Stomach (tissue), 4 donors: ENCODE data around the gene ARHGAP24.
A peak's percentile ranks its signal among the peaks of the same experiment; 100 is the strongest.

Experiments used
- EP300 ChIP-seq: sonication (generic); formaldehyde crosslinking; IDR thresholded peaks from one replicate; pipeline ENCODE4 v1.6.1; 2017; ENCODE audit warnings: antibody characterized with exemption
- POLR2A ChIP-seq, 4 donors: fragments of 450-650 bp; IDR thresholded peaks; one replicate each; pipeline ENCODE4 v1.6.1; 2016; ENCODE audit warnings: antibody characterized with exemption in 4 of 4, control low read depth in 2 of 4, mild to moderate bottlenecking in 1 of 4, moderate library complexity in 1 of 4
- POLR2AphosphoS5 ChIP-seq, 3 donors: sonication (generic); formaldehyde crosslinking; IDR thresholded peaks; one replicate each; pipeline ENCODE4 v1.6.1; 2016; ENCODE audit warnings: antibody characterized with exemption in 3 of 3
- TF ChIP-seq, protein P1 (sequence below), 7 experiments: fragments of 450-650 bp in 4 of 7; fragments of 200-600 bp in 3 of 7; sonication (generic) in 3 of 7; IDR thresholded peaks; one replicate each; pipeline ENCODE4 v1.5.1; 2016 to 2019; ENCODE audit warnings: antibody characterized with exemption in 7 of 7, control low read depth in 2 of 7, mild to moderate bottlenecking in 1 of 7

DNA sequence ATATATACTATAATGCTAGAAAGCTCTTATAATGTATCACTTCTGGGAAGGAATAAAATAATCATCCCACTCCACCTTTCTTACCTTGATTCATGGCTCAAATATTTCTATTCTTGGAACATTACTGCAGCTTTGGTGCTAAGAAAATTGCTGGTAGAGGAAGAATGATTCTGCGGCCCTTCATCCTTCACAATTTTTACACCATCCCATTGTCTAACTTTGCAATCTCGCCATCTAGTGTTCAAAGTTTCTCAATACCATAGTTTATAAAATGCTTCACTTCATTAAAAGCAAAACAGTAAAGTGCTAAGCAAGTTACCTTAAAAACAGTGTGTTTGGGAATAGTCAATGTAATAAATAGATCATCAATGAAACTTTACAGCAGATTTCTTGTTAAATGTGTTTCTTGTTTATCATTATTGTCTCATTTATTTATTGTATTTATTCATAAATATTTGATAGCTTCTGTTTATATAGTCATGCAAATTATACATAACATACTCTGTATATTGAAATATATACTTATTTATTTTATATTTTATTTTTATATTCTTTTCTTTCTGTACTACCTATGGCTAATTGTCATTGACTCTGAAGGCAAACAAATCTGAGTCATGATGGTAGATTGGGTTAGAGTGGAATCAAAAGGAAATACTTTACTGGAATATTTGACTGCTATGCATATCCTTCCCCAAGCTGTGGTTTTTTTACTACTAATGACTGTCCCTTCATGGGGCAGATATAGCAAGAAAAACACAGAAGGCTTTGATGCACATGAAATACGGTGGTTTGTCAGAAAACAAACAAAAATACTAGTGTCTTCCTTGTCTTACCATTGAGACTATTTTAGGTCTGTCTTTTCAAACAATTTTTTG, 494.2 kb downstream of the ARHGAP24 start:
- TF ChIP-seq, protein P1, sequence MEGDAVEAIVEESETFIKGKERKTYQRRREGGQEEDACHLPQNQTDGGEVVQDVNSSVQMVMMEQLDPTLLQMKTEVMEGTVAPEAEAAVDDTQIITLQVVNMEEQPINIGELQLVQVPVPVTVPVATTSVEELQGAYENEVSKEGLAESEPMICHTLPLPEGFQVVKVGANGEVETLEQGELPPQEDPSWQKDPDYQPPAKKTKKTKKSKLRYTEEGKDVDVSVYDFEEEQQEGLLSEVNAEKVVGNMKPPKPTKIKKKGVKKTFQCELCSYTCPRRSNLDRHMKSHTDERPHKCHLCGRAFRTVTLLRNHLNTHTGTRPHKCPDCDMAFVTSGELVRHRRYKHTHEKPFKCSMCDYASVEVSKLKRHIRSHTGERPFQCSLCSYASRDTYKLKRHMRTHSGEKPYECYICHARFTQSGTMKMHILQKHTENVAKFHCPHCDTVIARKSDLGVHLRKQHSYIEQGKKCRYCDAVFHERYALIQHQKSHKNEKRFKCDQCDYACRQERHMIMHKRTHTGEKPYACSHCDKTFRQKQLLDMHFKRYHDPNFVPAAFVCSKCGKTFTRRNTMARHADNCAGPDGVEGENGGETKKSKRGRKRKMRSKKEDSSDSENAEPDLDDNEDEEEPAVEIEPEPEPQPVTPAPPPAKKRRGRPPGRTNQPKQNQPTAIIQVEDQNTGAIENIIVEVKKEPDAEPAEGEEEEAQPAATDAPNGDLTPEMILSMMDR (IDR thresholded peaks at IDR 0.05): peak in 4 of 7 experiments; percentile 23 to 55 (median 44)
- no peak for TF ChIP-seq POLR2A (IDR thresholded peaks at IDR 0.05)
- no peak for TF ChIP-seq POLR2AphosphoS5 (IDR thresholded peaks at IDR 0.05)
- no peak for TF ChIP-seq EP300
